Activated CD8-positive, alpha-beta memory T cell treated with anti-CD3 and anti-CD28 coated beads, Interleukin-2, amount 50 U/mL, for 1 hour (primary cell): ENCODE results near the gene MCU.

ENCODE experiments used
- DNase-seq: peaks from one replicate; pipeline ENCODE4 v3.0.0-alpha.2; 2020; ENCODE audit errors: extremely low read depth

MCU gene

DNA sequence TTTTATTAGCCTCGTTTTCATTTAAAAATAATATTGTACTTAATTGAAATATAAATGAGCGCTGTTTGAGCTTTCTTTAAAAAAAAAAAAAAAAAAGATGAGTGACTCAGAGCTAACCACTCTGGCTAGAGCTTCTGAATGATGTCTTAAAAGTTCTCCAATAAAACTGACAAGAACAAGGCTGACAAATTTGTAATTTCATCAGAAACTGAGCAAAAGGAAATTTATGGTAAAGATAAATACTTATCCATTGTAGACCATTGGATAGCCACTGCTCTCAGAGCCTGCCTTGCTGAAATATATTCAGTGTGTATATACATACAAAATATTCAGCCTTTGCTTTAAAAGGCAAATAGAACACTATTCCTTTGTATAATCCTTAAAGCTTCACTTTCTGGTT is 110.4 kb downstream of the MCU start:
- DNase-seq: no peak

DNA sequence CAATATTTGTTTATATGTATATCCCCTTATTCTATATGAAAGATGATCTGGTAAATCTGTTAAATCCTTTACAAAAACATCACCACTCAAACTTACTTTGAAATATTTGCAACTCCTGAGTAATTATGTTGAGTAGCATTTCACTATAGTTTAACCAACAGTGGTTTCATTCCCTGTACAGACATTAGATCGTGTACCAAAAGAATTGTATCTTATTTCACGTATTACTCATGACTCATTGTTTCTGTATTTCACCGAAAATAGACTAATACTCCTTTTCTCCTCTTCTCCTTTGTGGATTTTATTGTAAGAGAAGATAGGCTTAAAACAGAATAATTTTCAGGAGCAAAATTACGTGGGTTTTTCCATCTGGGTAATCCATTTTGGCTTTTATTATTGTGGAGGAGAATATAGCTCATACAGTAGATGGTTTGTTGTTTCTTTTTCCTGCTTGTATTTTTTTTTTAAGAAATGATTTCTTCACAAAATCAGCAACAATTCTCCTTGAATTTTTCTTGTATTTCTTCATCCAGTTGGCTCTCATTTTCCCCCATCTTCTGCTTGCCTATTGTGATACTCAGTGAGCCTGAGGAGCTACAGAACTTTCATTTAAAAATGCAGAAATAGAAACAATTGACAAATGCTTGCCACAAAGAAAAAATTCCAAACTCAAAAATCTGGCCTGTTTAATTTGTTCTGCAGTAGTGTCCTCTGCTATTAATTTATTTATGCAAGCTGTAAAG is 111.0 kb downstream of the MCU start:
- DNase-seq: no peak

DNA sequence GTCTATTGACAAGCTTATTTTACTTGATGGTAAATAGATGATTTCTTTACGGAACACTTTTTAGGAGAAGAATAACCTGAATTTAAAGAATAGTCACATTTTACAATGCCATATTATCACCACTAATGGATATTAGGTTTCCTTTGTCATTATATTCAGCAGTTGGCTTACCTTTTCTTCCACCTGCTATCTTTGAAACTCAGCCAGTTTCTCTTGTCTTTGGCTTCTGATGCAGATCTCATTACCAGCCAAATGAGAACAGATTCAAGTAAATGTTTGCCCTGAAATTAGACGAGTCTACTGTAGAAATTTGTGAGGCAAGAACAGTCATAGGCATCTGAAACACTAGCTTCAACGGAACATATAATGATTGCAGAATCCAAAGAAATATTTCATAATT is 116.1 kb downstream of the MCU start:
- DNase-seq: no peak

DNA sequence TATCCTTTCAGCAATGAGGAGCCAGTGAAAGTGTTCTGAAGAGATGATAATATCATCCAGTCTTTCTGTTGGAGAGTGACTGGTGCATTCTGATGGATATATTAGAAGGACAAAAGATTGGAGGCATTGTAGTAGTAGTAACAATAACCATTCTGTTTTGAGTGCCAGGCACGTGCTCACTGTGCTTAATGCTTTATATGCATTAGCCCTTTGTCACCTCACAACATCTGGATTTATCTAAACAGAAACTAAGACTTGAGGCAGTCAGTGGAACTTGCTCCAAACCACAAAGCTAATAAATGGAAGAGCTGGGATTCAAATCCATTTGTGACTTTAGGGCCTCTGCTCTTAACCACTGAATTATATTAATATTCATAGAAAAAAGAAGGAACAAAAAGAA is 117.1 kb downstream of the MCU start:
- DNase-seq: no peak

DNA sequence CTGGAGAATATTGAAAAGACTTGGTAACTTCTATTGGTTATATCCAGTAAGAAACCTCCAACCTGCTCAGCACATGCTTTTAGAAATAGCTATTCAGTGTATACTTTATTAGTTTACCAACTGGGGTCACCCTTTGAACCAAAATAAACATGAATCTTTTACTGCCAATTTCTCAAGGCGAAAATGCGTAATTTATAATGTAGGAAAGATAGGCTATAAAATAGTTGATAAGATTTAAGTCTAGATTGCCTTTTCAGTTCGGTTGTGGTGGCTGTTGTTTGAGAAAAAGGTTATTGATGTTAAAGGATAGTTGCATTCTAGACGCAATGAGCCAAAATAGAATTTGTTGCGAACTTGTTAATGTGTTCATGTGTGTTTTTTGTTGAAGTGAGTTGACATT is 119.0 kb downstream of the MCU start:
- no peak for DNase-seq

DNA sequence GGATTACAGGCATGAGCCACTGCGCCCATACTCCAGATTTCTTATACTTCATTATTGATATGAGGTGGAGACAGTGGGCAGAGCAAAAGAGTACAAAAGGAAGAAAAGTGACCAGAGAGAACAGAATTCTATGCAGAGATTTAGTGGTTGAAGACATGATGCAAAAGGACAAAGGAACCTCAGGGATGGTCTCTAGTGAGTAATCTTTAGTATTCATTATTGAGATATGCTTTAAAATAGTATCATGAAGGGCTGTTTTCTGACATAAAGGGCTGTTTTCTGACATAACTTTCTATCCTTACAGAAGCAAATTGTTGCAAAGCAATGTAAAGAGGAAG is 120.4 kb downstream of the MCU start:
- no peak for DNase-seq

DNA sequence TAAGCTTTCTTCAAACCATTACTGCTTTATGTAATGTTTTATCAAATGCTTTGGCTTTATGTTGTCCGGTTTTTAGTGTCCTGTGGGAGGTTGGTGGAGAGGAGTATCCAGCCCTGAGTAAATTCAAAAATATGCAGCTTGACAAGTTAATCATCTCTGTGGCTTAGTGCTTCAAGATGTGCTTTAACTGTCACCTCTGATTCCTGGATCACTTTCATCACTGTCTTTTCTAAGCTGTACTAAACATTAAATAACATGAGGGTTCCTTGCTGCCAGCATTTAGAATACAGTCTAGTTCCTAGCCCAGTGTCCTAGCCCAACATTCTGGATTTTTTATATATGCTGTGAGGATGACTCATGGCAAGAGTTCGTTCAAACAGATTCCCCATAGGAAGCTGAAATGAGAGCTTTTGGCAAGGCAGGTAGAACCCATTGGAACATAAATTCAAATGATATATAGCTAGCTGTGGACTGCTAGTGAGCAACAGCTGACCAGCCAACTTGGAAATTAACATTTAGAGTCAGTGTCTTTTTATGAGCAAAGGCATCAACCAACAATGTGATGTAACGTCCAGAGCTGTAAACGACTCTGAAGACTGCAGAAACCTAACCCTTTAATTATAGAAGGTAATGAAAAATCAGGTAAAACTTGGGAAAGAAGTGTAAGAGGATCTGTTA is 120.9 kb downstream of the MCU start:
- no peak for DNase-seq

DNA sequence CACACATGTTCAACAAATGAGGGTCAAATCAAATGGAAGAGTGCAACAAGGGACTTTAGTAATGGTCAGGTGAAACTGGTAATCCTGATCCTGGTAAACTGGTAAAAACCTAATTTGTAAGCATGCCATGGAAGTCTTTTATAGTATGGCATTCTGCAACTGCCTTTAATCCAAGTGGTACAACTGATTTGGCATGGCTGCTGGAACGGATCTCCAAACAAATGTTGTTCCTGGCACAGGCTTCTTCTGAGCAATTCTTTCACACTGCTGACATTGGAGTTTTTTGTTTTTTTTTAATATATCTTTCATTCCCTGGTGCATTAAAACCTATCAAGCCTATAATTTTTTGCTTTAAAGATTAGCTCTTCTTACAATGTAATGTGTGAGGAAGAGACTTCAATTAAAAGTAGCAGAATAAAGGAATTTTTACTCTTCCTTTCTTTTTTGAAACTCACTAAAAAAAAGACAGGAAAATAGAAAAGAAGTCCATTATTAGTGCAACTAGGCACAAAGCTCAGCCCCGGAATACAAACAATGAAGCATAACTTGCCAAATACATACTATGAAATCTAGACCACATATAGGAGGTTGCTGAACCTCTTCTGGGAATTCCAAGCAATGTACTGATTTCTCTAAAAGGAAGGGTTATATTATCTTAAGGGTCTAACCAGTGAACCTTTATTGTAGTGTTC is 122.3 kb downstream of the MCU start:
- no peak for DNase-seq

DNA sequence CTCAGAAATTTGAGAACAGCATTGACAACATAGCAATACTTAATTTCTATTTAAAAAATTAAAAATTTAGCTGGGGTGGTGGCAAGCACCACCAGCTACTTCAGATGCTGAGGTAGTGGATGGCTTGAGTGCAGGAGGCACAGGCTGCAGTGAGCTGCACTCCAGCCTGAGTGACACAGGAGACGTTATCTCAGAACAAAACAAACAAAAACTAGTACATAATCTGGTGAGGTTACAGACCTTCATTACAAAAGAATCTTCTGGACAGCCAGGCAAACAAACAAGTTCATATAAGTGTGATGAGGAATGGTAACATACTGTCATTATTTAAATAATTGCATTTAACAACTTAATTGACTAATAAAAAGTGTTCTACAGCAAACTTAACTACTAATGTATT is 124.6 kb downstream of the MCU start:
- DNase-seq: no peak

DNA sequence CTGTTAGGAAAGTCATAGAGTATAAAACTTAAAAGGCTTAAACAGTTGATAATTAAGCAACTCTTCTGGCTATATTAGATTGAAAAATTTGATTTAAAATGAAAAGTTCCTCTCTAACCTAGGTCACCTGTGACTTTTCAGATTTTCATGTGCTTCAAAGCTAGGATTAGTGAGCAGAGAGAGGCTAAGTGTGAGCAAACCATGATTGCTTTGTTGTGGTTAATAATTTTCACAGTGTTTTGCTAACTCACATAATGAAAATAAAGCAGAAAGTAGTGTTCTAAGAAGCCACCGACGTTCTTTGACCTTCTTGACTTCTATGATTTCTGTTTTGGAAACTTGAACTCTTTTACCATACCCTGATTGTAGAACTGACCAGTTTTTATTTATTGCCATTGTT is 126.1 kb downstream of the MCU start:
- DNase-seq: no peak

DNA sequence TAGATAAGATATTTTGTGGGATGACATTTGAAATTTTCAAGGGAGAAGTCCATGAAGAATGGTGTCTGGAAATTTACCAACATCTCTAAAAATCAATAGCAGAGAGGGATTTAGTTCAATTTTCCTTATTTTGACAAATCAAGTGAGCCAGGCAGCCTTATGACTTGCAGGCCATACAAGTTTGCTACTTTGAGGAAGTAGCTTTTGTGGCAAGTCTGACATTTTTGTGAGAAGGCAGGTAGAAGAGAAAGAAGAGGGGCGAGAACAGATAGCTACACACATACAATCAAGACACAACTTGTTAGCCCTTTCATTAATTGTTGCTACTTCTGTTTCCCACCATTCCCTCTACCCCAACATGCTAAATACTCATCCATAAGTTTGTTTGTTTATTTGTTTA is 127.1 kb downstream of the MCU start:
- no peak for DNase-seq

DNA sequence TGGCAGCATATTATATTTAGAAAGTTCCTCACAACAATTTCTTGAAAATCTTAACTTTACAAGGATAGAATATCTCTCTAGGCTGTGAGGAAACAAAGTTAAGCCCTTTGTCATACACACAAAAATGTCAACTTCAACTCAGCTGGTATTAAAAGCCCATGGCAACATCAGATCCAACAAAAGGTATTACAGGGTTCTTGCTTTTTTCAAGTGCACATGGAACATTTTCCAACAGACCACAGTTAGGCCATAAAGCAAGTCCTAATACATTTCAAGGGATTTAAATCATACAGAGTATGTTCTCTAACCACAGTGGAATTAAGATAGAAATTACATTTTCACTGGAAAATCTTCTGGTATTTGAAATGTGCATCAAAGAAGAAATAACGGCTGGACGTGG is 129.7 kb downstream of the MCU start:
- DNase-seq: no peak

DNA sequence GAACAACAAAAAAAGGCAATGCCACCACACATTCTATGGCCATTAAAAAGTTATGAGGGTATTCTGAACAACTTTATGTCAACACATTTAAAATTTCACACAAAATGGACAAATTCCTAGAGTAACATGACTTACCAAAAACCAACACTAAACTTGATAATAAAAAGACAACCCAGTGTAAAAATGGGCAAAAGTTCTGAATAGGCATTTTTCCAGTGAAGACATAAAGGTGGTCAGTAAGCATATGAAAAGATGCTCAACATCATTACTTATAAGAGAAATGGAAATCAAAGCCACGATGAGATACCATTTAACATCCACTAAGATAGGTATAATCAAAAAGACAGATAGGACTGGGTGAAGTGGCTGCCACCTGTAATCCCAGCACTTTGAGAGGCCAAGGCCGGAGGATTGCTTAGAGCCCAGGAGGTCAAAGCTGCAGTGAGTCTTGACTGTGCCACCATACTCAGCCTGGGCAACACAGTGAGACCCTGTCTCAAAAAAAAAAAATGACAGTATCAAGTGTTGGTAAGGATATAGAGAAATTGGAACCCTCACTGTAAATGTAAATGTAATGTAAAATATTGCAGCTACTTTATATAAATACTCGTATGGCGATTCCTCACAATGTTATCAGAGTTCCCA is 130.5 kb downstream of the MCU start:
- DNase-seq: no peak

DNA sequence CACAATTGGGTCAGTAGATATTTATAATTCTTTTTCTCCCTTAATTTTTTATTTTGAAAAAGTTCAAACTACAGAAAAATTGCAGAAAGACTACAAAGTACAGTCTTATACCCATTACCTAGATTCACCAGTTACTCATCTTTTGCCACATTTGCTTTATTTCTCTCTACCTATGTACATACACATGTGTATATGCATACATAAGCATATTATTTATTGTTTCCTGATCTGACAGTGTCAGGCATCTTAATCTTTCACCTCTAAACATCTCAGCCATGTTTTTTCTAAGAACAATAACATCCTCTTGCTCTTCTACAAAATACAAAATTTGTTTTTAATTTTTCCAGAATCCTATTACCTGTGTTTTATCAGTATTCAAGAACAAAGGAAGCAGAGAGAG is 133.2 kb downstream of the MCU start:
- no peak for DNase-seq

DNA sequence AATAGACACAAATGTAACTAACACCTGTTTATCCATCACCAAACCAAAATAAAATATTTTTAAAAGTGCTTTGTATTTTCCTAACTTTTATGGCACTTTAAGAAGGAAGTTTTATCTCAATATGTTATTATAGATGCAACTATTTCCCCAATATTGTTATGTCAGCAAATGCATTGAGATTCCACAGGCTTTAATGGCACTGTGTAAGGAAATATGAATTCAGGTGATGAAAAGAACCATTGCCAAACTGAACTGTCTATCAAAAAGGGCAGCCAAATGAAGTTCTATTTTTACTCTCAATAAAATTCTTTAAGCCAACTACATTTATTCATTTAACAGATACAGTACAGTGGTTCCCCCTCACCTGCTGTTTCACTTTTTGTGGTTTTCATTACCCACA is 134.4 kb downstream of the MCU start:
- DNase-seq: no peak

DNA sequence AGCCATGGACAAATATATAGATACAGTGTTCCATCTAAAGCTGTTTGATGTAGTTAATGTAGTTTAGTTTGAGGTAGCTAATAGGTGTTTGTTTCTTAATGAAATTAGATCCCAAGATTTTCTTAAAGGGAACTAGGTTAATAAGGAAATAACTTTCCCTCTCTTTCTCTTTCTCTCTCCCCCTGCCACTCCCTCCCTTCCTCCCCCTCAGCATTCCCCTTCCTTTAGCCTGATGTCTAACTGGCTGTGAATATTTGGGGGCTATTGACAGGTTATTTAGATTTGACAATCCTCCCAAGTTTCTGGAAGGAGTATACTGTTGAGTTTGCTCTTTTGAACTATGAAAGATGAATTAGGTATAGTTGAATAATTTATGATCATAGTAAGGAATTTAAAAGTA is 136.4 kb downstream of the MCU start:
- no peak for DNase-seq

DNA sequence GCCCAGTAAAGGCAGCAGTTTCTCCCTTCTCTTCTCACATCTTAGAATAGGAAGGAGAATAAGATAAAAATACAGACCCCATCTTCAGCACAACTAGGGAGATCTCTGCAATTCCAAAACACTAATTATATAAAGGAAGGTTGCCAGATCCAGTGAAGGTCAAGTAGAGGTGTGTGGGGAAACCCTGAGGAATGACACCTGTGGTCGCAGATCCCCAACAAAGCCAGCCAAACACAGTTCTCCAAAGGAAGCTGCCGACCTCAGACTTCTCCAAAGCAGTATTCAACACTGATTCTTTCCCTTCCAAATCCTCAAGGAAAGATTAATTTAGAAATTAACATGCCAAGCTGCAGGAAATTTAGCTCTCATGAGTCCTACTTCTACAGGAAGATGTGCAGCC is 138.7 kb downstream of the MCU start:
- no peak for DNase-seq

DNA sequence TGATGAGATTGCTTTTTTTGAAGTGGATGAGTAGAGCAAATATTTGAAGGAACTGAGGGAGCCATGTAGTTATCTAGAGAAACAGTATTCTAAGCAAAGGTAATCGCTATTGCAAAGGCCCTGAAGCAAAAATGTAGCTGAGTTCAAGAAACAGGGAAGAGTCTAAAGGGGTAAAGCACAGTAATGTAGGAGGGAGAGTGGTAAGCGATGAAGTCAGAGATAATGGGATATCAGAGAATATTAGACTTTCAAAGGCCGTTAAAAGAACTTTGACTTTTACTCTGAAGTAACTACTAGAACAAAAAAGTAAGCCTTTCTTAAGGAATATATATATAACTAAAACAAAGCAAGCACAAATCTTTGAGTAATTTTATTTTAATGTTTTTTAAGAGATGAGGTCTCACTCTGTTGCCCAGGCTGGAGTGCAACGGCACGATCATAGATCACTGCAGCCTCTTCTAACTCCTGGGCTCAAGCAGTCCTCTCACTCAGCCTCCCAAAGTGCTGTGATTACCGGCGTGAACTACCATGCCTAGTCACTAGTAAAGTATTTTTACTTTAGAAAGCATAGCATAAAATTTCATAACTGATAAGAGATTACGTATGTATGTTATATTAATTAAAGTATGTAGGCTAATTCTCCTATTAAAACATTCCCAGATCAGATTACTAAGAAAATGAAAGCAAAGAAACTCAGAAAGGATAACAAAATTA is 139.9 kb downstream of the MCU start:
- DNase-seq: no peak

DNA sequence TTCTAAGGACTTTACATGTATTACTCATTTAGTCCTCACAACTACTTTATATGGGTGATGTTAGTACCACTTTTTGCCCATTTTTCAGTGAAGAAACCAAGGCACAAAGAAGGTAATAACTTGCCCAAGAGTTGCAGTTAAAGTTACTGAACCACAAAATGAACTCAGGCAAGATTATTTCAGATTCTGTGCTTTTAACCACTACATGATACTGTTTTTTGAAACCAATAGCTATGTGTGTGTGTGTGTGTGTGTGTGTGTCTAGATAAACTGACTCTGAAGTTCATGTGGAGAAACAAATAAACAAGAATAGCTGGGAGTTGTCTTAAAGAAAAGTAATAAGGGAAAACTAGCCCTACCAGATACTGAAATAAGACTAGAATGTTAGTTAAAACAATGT is 140.8 kb downstream of the MCU start:
- no peak for DNase-seq

DNA sequence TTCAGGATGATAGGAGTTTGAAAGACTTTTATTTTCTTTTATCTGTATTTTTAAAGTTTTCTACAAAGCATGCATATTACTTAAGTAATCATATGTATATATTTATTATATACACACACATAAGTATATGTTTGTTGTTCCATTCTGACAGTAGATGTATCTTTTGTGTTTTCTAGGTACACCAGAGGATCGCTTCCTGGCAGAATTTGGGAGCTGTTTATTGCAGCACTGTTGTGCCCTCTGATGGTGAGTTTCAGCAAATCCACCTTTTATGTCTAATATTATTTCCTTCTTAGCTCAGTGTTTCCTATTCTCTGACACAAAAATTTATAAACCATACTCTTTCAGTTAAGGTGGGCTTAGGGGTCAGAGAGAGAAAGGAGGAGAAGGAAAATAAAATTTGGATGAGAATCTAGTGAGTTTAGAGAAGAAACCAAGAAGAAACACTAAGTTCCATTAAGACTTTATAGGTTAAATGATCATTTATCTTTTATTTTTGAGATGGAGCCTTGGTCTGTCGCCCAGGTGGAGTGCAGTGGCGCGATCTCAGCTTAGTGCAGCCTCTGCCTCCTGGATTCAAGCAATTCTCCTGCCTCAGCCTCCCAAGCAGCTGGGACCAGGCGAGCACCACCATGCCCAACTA is 142.4 kb downstream of the MCU start:
- DNase-seq: peak; percentile 12

DNA sequence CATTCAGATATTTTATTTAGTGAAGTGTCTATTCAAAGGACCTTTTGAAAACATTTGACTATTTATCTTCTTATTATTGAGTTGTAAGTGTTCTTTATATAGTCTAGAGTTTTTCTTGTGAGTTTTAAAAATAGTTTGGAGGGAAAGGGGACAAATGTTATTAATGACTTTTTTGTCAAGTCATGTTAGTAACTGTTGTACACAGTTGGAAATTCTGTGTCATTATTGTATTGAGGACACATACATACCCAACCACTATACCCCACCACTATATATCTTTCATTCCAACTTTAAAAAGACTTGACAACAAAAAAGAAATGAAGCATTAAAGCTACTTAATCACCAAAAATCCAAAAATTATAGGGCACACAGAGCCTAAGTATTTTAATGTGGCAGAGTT is 148.4 kb downstream of the MCU start:
- no peak for DNase-seq

DNA sequence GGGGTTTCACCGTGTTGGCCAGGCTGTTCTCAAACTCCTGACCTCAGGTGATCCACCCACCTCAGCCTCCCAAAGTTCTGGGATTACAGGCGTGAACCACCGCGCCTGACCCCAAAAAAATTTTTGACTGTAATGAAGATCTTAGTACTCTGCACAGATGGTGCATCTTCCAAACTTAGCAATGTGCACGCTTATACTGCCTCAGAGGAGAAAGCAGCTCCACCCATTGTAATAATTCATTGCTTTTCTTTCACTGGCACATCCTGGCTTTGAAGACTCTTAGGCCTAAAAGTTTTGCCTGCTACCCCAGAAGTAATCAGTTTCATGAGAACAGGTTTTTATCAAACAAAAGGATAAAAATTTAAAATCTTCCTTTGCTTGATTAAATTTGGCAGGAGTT is 149.5 kb downstream of the MCU start:
- DNase-seq: no peak
